Stimulated activated CD8-positive, alpha-beta memory T cell treated with anti-CD3 and anti-CD28 coated beads, Interleukin-15, amount 100 ng/mL, for 1 hour (primary cell): Measurements from ENCODE around the gene MED19.
A peak's percentile ranks its signal among the peaks of the same experiment; 100 is the strongest.
"Not testable (repeated sequence)": the region's sequence is repeated elsewhere in the genome, so short reads cannot be mapped to it uniquely, and the experiment has no call there.

Experiments
- DNase-seq: peaks from one replicate; pipeline ENCODE4 v3.0.0-alpha.2; 2020; ENCODE audit warnings: low read depth

MED19 gene

GRCh38 chr11:57704932-57705331 is 7.1 kb downstream of the MED19 start:
- DNase-seq = no peak

GRCh38 chr11:57703341-57703740 is 8.7 kb downstream of the MED19 start:
- no peak for DNase-seq

GRCh38 chr11:57700425-57700824 is 11.6 kb downstream of the MED19 start:
- no peak for DNase-seq

- DNase-seq = no peak
These were observed 12.2 kb downstream of the MED19 start for GRCh38 chr11:57699813-57700212.

- DNase-seq = no peak
These were observed 13.1 kb downstream of the MED19 start for GRCh38 chr11:57698843-57699365.

GRCh38 chr11:57690474-57690873 is 21.5 kb downstream of the MED19 start:
- not testable (repeated sequence) for DNase-seq

GRCh38 chr11:57681168-57681567 is 30.8 kb downstream of the MED19 start:
- DNase-seq = no peak

- no peak for DNase-seq
These were observed 31.5 kb downstream of the MED19 start for GRCh38 chr11:57680552-57680874.

- DNase-seq = no peak
These were observed 32.6 kb downstream of the MED19 start for GRCh38 chr11:57679396-57679795.

GRCh38 chr11:57675176-57675941 is 36.7 kb downstream of the MED19 start:
- no peak for DNase-seq

- no peak for DNase-seq
These were observed 37.8 kb downstream of the MED19 start for GRCh38 chr11:57674251-57674650.

- DNase-seq = no peak
These were observed 43.6 kb downstream of the MED19 start for GRCh38 chr11:57668434-57668782.

GRCh38 chr11:57667736-57668433 is 44.1 kb downstream of the MED19 start, which contains the start of gene ZDHHC5:
TSS of gene ZDHHC5 (plus strand) at chr11:57668114. CDS start at chr11:57673091, 4,977 bp downstream.
- peak; percentile 97 for DNase-seq

GRCh38 chr11:57667117-57667735 is 44.8 kb downstream of the MED19 start:
- DNase-seq = peak; percentile 80

- DNase-seq = no peak
These were observed 48.0 kb downstream of the MED19 start for GRCh38 chr11:57663975-57664374.

GRCh38 chr11:57662893-57663292 is 49.1 kb downstream of the MED19 start:
- DNase-seq = no peak

- DNase-seq = no peak
These were observed 52.3 kb downstream of the MED19 start for GRCh38 chr11:57659669-57660068.

- DNase-seq = no peak
These were observed 54.0 kb downstream of the MED19 start for GRCh38 chr11:57658023-57658361.

- peak; percentile 99 for DNase-seq
These were observed 54.6 kb downstream of the MED19 start, which contains the start of gene CLP1 for GRCh38 chr11:57657194-57658022. TSS of gene CLP1 (plus strand) at chr11:57657762. CDS start at chr11:57659477, 1,715 bp downstream.

- DNase-seq = no peak
These were observed 55.2 kb downstream of the MED19 start for GRCh38 chr11:57656885-57657193.
